ENCODE data around the gene CSAD. TPM values are rescaled to one million over a fixed set of nuclear protein-coding genes. Genes with fewer than 3 reads are reported as not detected.

Gene CSAD
- total and polyA plus RNA-seq, 2 of the 13 experiments (the other 11 are each of a cell fraction or from before 2014, with no cell fraction given): 7.2 to 23.5 TPM

GRCh38 chr12:53145383-53146260 is 35.1 kb downstream of the CSAD start (continued):
- TF ChIP-seq PRDM10 (CRISPR knock-in tag; IDR thresholded peaks at IDR 0.05; ENCODE audit: low read depth) (no peak), MYC (CRISPR knock-in tag; IDR thresholded peaks at IDR 0.05; ENCODE audit: borderline replicate concordance) (no peak), MED1 (CRISPR knock-in tag; IDR thresholded peaks at IDR 0.05) (peak; percentile 76), ZNF816 (CRISPR knock-in tag; IDR thresholded peaks at IDR 0.05; ENCODE audit: borderline replicate concordance) (no peak), ZBTB7B (CRISPR knock-in tag; IDR thresholded peaks at IDR 0.05) (no peak), FIP1L1 (IDR thresholded peaks at IDR 0.05; ENCODE audit: borderline replicate concordance, insufficient read depth, low read depth, low read length) (no peak), RXRA (CRISPR knock-in tag; IDR thresholded peaks at IDR 0.05) (peak; percentile 95), CBX2 (IDR thresholded peaks at IDR 0.05; ENCODE audit: low read depth, low read length) (no peak), CBX2 (CRISPR knock-in tag; IDR thresholded peaks at IDR 0.05; ENCODE audit: low read depth) (no peak), SNAPC2 (CRISPR knock-in tag; IDR thresholded peaks at IDR 0.05) (no peak), NCOR1 (IDR thresholded peaks at IDR 0.05; ENCODE audit: borderline replicate concordance, low read length) (peak; percentile 94), NR2F2 (IDR thresholded peaks at IDR 0.05; ENCODE audit: borderline replicate concordance, low read depth) (peak; percentile 83), LCORL (IDR thresholded peaks at IDR 0.05) (no peak), LCORL (CRISPR knock-in tag; IDR thresholded peaks at IDR 0.05) (0 out of 2 replicates have a peak, but pooled peaks have one; percentile 33), ETV5 (CRISPR knock-in tag; IDR thresholded peaks at IDR 0.05; ENCODE audit: borderline replicate concordance) (peak; percentile 70; the same call in 1 of the 2 replicates)
- TF ChIP-seq, protein P1, sequence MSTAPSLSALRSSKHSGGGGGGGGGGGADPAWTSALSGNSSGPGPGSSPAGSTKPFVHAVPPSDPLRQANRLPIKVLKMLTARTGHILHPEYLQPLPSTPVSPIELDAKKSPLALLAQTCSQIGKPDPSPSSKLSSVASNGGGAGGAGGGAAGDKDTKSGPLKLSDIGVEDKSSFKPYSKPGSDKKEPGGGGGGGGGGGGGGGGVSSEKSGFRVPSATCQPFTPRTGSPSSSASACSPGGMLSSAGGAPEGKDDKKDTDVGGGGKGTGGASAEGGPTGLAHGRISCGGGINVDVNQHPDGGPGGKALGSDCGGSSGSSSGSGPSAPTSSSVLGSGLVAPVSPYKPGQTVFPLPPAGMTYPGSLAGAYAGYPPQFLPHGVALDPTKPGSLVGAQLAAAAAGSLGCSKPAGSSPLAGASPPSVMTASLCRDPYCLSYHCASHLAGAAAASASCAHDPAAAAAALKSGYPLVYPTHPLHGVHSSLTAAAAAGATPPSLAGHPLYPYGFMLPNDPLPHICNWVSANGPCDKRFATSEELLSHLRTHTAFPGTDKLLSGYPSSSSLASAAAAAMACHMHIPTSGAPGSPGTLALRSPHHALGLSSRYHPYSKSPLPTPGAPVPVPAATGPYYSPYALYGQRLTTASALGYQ (CRISPR knock-in tag; IDR thresholded peaks at IDR 0.05): no peak
- TF ChIP-seq, protein P2, sequence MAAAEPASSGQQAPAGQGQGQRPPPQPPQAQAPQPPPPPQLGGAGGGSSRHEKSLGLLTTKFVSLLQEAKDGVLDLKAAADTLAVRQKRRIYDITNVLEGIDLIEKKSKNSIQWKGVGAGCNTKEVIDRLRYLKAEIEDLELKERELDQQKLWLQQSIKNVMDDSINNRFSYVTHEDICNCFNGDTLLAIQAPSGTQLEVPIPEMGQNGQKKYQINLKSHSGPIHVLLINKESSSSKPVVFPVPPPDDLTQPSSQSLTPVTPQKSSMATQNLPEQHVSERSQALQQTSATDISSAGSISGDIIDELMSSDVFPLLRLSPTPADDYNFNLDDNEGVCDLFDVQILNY (CRISPR knock-in tag; conservative IDR thresholded peaks at IDR 0.05): no peak
- TF ChIP-seq, protein P3, sequence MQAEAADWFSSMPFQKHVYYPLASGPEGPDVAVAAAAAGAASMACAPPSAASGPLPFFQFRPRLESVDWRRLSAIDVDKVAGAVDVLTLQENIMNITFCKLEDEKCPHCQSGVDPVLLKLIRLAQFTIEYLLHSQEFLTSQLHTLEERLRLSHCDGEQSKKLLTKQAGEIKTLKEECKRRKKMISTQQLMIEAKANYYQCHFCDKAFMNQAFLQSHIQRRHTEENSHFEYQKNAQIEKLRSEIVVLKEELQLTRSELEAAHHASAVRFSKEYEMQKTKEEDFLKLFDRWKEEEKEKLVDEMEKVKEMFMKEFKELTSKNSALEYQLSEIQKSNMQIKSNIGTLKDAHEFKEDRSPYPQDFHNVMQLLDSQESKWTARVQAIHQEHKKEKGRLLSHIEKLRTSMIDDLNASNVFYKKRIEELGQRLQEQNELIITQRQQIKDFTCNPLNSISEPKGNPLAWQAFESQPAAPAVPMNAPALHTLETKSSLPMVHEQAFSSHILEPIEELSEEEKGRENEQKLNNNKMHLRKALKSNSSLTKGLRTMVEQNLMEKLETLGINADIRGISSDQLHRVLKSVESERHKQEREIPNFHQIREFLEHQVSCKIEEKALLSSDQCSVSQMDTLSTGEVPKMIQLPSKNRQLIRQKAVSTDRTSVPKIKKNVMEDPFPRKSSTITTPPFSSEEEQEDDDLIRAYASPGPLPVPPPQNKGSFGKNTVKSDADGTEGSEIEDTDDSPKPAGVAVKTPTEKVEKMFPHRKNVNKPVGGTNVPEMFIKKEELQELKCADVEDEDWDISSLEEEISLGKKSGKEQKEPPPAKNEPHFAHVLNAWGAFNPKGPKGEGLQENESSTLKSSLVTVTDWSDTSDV (CRISPR knock-in tag; IDR thresholded peaks at IDR 0.05): no peak

All from HepG2 (cell line).